ENCODE data around the gene PCSK5.

The PCSK5 gene

GRCh38 chr9:76333388-76333787, 442.9 kb downstream of the PCSK5 start:
- DNase-seq, result no peak

DNA sequence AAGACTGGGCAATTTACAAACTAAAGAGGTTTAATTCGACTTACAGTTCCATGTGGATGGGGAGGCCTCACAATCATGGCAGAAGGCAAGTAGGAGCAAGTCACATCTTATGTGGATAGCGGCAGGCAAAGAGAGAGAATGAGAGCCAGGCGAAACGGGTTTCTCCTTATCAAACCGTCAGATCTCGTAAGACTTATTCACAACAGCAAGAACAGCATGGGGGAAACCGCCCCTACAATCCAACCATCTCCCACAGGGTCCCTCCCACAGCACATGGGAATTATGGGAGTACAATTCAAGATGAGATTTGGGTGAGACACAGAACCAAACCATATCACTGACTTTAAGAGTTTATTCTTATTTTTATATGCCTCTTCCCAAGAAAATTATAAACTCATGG, 443.5 kb downstream of the PCSK5 start:
- DNase-seq, result no peak

DNA sequence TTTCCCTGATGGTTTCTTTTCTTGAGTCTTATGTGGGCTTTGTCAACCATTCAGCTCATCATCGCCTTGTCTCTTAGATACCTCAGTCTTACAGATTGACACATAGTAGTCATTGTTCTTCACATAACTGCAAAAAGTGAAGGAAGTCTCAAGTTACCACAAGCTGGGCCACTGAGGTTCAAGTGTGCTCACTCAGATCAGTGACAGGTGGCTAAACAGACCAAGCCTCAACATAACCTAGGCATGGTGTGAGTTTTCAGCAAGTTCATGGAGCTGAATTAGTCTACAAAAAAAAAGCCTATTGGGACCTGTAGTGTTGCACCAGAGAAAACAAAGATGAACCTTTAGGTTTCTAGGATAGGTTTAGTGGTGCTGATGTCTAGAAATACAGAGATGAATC, 445.6 kb downstream of the PCSK5 start:
- no peak for DNase-seq

- no peak for DNase-seq
Observed at GRCh38 chr9:76338418-76338817, 447.9 kb downstream of the PCSK5 start.

DNA sequence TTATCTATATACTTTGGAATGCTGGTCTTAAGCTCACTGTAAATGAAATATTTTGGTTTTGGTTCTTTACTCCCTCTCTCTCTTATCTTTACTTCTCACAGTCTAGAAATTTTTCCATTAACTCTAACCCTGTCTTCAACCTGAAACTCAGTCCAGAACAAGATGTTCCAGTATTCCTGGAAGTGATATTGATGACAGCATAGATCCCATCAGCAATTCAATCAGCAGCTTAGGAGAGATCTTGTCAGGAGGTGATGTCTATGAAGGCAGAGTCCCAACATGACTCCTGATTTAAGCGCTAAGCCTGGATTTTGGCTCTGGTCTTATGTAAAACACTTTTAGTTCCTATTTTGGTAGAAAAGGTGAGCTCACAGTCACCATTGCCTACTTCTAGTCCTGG, 451.1 kb downstream of the PCSK5 start:
- no peak for DNase-seq

GRCh38 chr9:76342201-76342600, 451.7 kb downstream of the PCSK5 start:
- DNase-seq, result no peak

- DNase-seq, result no peak
Observed at GRCh38 chr9:76342858-76343257, 452.4 kb downstream of the PCSK5 start.

DNA sequence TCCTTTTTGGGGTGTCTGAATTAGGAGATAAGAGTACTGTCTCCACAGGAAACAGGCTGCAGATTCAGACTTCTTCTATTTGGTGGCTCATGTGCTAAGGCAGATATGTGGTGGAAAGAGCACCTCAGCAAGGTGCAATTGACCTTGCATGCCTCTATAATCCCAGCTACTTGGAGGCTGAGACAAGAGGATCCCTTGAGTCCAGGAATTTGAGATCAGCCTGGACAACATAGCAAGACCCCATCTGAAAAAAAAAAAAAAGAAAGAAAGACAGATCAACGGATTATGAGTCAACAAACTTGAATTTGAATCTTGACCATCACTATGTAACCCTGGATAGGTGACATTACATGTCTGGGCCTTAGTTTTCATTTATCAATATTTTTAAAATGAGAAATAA, 459.4 kb downstream of the PCSK5 start:
- no peak for DNase-seq

DNA sequence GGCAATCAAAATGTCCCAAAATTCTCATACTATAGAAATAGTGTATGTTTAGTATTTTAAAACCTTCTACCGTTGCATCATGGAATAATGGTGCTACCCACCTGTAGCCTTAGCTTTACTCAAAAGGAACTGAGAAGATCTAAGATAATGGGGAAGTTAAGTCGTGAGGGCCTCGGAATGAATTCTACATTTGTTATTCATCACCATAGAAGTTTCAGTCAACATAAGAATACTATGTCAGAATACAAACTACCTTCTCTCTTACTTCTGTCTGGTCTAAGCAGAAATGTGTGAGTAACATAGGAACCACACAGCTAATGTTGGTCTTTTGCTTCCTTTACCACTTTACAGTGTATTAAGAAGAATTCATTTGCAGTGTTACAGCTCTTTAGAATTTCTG, 460.5 kb downstream of the PCSK5 start:
- DNase-seq, result no peak

DNA sequence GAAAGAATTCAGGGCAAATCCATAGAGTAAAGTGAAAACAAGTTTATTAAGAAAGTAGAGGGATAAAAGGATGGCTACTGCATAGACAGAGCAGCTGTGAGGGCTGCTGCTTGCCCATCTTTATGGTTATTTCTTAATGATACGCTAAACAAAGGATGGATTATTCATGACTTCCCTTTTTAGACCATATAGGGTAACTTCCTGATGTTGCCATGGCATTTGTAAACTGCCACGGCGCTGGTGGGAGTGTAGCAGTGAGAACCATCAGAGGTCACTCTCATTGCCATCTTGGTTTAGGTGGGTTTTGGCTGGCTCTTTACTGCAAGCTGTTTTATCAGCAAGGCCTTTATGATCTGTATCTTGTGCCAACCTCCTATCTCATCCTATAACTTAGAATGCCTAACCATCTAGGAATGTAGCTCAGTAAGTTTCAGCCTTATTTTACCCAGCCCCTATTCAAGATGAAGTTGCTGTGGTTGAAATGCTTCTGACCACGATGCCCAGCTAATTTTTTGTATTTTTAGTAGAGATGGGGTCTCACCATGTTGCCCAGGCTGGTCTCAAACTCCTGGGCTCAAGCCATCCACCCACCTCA, 461.6 kb downstream of the PCSK5 start:
- DNase-seq, result no peak

DNA sequence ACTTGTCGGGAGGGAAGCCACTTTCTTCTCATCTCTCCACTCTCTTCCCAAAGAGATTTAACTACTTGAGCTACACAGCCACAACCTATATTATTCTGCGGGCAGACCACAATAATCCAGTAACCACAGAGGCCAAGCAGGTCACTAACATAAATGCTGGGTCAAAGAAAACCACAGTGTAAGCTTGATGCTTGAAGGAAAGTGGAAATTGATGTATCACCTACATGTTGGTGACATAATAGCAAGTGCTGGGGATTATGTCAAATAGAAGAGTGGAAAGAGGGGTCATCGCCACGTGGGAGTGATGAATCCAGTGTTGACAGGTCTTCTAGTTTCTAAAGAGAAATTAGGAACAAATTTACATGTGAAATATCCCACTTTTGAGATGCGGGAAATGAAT, 462.8 kb downstream of the PCSK5 start:
- DNase-seq, result no peak

- no peak for DNase-seq
Observed at GRCh38 chr9:76354221-76354620, 463.7 kb downstream of the PCSK5 start.

DNA sequence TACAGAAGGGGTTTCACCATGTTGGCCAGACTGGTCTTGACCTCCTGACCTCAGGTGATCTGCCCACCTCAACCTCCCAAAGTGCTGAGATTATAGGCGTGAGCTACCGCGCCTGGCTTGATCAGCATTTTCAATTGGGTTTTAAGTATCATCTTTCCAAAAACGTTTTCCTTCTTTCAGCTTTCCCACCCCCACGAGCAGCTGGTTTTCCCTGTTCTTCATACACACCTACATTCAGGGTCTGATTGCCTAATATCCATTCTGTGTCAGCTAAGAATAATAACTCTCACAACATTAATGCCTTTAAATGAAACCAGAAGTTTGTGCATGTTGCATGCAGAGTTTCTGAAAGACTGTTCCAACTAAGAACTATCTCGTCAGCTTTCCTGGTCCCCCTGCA, 465.4 kb downstream of the PCSK5 start:
- DNase-seq, result no peak

DNA sequence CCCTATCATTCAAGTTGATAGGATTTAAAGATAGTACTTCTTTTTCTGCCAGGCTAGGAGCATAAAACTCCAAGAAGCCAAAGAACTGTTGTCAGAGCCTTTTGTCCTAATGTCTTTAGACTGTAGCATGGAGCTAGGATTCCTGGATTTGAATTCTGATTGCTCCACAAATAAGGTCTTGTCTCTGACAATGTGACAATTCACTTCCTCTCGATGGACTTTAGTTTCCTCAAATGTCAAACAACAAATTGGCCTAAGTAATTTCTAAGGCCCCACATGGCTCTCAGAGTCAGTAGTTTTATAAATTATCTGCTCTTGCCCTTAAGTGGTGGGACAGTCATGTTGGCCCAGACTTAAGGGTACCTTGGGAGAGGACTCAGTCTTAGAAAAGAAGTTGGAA, 467.1 kb downstream of the PCSK5 start:
- DNase-seq, result no peak

- DNase-seq, result no peak
Observed at GRCh38 chr9:76358628-76359280, 468.3 kb downstream of the PCSK5 start.

DNA sequence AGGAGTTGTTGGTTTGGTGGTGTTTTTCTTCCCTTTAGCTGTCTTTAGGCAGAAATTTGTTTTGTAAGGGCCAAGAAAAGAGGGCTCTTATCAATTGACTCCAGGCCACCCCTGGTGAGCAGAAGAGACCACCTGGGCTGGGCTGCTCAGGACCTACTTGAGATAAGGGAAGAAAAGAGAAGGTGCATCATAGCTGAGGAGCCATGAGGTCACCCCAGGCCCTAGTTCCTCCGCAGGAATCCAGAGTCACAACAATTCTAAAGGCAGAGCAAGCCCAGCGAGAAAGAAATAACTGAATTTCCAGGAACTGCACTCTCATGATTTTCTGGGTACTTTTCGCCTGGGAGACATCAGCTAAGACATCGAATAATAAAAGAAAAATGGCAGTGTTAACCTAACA, 468.9 kb downstream of the PCSK5 start:
- peak; percentile 91 for DNase-seq

- no peak for DNase-seq
Observed at GRCh38 chr9:76359766-76360165, 469.3 kb downstream of the PCSK5 start.

DNA sequence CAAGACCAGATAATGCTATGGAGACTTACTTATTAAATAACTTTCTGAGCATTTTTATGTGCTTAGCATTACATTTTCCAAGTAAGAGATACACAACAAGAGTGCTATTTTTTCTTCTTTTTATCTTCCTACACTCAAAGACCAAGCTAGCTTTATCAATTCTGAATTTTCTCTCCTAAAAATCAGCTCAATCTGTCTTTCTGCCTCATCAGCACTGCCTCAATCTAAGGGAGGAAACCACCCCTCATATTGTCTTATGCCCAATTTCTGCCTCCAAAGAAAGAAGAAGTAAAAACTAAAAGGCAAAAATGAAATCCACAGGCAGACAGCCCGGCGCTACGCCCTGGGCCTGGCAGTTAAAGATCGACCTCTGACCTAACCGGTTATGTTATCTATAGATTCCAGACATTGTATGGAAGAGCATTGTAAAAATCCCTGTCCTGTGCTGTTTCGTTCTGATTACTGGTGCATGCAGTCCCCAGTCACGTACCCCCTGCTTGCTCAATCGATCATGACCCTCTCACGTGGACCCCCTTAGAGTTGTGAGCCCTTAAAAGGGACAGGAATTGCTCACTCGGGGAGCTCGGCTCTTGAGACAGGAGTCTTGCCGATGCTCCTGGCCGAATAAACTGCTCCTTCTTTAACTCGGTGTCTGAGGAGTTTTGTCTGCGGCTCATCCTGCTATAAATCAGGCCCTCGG, 472.0 kb downstream of the PCSK5 start:
- peak; percentile 79 for DNase-seq

DNA sequence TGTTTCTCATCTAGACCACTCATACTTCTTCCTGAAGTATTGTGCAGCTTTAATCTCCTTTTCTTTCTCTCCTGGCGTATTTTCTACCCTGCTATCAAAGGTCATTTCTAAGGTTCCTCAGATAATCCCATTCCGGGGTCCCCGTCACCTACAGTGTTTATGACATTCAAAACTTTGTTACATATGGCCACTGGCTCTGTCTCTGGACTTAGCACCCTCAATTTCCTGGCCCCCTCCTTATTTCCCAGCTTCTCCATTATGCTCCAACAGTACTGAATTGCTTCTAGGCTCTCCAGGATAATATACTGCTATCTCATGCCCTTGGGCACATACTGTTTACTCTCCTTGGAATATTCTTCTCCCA, 472.5 kb downstream of the PCSK5 start:
- no peak for DNase-seq

DNA sequence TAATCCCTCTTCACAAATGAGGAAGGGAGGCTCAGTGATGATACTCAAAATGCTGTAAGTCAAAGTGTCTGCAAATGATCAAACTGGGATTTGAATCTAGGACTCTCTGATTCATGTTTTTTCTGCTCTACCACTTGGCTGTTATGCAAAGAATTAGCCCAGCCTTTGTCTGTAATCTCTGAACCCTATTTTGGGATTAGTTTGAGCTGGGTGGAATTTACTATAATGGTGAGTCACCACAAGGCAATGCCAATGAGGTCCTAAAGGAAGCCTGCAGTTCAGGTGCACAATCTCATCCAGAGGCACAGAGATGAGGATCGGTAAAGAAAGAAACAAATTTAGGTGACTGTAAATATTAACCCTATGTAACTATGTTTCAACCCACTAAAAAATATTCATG, 474.6 kb downstream of the PCSK5 start:
- DNase-seq, result no peak

DNA sequence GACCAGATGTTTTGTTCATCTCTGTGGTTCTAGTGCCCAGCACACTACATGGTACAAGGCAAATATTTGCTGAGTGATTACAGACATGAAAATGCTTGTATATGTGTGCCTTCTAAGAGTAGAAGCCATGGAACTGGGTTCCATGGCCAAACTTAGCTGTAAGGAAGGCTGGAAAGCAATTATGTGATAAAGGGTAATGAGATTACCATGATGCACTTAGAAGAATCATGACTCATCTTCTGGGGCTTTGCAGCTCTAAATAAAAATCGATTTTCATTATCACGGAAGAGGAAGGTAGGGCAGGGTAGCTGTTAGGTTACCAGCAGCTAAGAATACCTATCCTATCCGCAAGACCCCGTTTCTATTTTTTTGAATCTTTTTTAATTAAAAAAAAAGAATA, 475.8 kb downstream of the PCSK5 start:
- DNase-seq, result no peak

- no peak for DNase-seq
Observed at GRCh38 chr9:76369583-76369982, 479.1 kb downstream of the PCSK5 start.

DNA sequence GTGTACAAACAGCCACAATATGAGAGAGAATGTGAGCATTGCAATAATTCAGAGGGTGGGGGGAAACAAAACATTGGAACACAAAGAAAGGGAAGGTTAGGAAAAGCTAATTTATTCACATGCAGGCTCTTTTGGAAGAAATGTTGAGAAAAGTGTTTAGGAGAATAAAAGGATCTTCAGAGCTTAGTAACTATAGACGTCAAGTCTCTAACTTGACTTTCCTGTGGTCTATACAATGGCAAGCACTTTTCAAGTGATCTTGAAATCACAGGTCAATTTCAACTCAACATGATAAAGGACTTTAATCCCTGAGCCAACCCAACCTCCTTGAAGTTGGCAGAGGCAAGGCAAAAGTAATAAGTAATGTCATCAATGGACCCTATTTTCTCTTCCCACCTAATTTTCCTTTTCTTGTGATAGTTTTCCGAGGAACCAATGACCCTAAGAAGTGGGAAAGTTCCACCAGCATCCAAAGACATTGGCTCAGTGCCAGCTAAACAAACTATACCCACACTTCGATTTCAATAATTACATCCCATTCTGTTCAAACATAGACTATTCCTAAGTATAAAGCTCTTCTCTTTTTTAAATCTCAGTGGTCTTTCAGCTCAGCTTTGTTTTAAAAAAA, 480.0 kb downstream of the PCSK5 start:
- DNase-seq, result no peak

GRCh38 chr9:76371901-76372300, 481.4 kb downstream of the PCSK5 start:
- no peak for DNase-seq

Data from hematopoietic multipotent progenitor cell treated with erythropoietin and hydrocortisone succinate and interleukin-3 and kit ligand, for 8 days (in vitro differentiated cells).